Right kidney (tissue), 9 donors: Measurements from ENCODE around the gene EHMT2.
A peak's percentile ranks its signal among the peaks of the same experiment; 100 is the strongest.
"Not testable (repeated sequence)": the region's sequence is repeated elsewhere in the genome, so short reads cannot be mapped to it uniquely, and the experiment has no call there.

Experiments used
- DNase-seq: peaks from one replicate; pipeline ENCODE4 v3.0.0-alpha.2; 2016
- long read RNA-seq, 8 donors: transcript quantifications; one replicate each; lab custom pipeline, GENCODE V29; 2026

The EHMT2 gene
- long read RNA-seq, donor 1, full-length matches to known transcripts = 12 of 12 reads
- long read RNA-seq, donor 1, partial matches to known transcripts = 0 of 12 reads
- long read RNA-seq, donor 1, other reads (novel, unspliced or antisense) = 0 of 12 reads
- long read RNA-seq, donor 2, full-length matches to known transcripts = 7 of 13 reads
- long read RNA-seq, donor 2, partial matches to known transcripts = 6 of 13 reads
- long read RNA-seq, donor 2, other reads (novel, unspliced or antisense) = 0 of 13 reads
- long read RNA-seq, donor 3, transcript EHMT2-208 (4 exons, 1,454 nt) = major isoform, 5 of 6 reads
- long read RNA-seq, donor 3, partial matches to known transcripts = 0 of 6 reads
- long read RNA-seq, donor 3, other reads (novel, unspliced or antisense) = 0 of 6 reads
- long read RNA-seq, donor 4, transcript EHMT2-208 (4 exons, 1,454 nt) = major isoform, 9 of 26 reads
- long read RNA-seq, donor 4, partial matches to known transcripts = 15 of 26 reads
- long read RNA-seq, donor 4, other reads (novel, unspliced or antisense) = 0 of 26 reads
- long read RNA-seq, donor 5, full-length matches to known transcripts = 11 of 56 reads
- long read RNA-seq, donor 5, partial matches to known transcripts = 45 of 56 reads
- long read RNA-seq, donor 5, other reads (novel, unspliced or antisense) = 0 of 56 reads
- long read RNA-seq, donor 6, transcript EHMT2-208 (4 exons, 1,454 nt) = major isoform, 6 of 16 reads
- long read RNA-seq, donor 6, partial matches to known transcripts = 10 of 16 reads
- long read RNA-seq, donor 6, other reads (novel, unspliced or antisense) = 0 of 16 reads
- long read RNA-seq, donor 7, transcript EHMT2-208 (4 exons, 1,454 nt) = major isoform, 17 of 97 reads
- long read RNA-seq, donor 7, partial matches to known transcripts = 56 of 97 reads
- long read RNA-seq, donor 7, other reads (novel, unspliced or antisense) = 18 of 97 reads
- long read RNA-seq, donor 8, partial matches to known transcripts = 9 of 13 reads
- long read RNA-seq, donor 8, other reads (novel, unspliced or antisense) = 0 of 13 reads

DNA sequence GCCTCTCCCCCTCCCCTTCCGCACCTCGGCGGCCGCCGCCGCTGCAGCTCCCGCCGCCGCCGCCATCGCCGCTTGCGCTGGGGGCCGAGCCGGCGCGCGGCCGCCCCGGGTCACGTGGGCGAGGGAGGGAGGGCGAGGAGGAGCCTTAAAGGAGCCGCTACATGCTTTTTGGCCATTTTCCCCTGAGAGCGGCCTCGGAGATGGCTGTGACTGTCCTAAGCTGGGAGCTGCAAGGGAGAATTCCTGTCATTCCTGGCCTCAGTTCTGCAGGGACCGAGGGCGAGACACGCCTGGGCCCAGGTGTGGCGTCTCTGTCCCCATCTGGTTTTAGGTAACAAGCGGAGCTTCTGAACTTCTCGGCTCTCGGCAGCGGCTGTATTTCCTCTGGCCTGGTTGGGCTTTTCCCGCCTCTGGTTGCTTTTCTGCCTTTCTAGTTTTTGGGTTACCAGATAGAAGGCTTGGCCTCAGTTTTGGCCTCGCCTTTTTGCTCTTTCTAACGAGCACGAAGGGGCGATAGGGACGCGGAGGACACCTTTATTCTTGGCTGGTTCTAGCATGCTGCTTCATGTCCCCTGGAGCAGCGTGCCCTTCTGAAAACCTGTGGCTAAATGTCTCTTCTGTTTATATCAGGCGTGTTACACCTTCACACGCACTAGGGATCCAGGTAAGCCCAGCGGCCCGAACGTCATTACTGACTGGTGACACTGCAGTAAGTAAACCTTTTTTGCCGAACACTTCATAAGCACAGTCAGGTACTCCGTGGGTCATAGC lies at the start of gene EHMT2:
EHMT2 (minus strand) TSS at position 87 of the 771 bp plus-strand sequence; CDS start at position 66, 21 bp downstream.
- peak; percentile 81 for DNase-seq

DNA sequence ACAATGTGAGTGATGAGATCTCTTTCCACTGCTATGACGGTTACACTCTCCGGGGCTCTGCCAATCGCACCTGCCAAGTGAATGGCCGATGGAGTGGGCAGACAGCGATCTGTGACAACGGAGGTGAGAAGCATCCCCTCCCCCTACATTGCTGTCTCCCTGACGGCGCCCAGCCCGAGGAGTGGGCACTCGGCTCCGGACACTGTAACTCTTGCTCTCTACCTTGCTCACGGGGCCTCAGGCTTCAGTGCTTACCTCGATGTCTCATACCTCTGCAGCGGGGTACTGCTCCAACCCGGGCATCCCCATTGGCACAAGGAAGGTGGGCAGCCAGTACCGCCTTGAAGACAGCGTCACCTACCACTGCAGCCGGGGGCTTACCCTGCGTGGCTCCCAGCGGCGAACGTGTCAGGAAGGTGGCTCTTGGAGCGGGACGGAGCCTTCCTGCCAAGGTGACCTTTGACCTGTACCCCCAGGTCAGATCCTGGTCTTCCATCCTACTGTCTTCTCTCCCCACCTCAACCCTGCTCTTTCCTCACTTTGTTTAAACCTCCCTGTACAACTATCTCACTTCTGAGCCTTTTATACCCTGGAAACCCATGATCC lies 49.7 kb upstream of the EHMT2 start:
- no peak for DNase-seq

DNA sequence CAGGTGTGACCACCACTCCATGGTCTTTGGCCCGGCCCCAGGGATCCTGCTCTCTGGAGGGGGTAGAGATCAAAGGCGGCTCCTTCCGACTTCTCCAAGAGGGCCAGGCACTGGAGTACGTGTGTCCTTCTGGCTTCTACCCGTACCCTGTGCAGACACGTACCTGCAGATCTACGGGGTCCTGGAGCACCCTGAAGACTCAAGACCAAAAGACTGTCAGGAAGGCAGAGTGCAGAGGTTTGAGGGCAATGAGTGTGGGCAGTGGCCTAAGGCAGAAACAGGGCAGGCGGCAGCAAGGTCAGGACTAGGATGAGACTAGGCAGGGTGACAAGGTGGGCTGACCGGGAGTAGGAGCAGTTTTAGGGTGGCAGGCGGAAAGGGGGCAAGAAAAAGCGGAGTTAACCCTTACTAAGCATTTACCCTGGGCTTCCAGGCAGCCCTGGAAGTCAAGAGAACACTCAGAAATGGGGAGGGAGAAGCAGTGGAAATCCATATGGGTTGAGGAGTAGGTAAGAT lies 48.9 kb upstream of the EHMT2 start:
- no peak for DNase-seq

DNA sequence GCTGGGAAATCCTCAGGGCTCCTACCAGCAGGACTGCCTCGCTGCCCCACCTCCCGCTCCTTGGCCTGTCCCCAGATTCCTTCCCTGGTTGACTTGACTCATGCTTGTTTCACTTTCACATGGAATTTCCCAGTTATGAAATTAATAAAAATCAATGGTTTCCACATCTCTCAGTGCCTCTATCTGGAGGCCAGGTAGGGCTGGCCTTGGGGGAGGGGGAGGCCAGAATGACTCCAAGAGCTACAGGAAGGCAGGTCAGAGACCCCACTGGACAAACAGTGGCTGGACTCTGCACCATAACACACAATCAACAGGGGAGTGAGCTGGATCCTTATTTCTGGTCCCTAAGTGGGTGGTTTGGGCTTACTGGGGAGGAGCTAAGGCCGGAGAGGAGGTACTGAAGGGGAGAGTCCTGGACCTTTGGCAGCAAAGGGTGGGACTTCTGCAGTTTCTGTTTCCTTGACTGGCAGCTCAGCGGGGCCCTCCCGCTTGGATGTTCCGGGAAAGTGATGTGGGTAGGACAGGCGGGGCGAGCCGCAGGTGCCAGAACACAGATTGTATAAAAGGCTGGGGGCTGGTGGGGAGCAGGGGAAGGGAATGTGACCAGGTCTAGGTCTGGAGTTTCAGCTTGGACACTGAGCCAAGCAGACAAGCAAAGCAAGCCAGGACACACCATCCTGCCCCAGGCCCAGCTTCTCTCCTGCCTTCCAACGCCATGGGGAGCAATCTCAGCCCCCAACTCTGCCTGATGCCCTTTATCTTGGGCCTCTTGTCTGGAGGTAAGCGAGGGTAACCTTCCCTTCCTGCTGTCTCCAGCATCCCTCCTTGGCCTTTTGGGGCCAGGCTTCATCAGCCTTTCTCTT lies 48.2 kb upstream of the EHMT2 start, which contains the start of gene CFB:
CFB (plus strand) TSS at position 589 of the 863 bp plus-strand sequence; CDS start at position 716, 127 bp downstream.
- no peak for DNase-seq

DNA sequence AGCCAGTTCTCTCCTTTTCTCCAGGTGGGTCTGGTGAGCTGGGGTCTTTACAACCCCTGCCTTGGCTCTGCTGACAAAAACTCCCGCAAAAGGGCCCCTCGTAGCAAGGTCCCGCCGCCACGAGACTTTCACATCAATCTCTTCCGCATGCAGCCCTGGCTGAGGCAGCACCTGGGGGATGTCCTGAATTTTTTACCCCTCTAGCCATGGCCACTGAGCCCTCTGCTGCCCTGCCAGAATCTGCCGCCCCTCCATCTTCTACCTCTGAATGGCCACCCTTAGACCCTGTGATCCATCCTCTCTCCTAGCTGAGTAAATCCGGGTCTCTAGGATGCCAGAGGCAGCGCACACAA lies 47.6 kb upstream of the EHMT2 start:
- DNase-seq = no peak

DNA sequence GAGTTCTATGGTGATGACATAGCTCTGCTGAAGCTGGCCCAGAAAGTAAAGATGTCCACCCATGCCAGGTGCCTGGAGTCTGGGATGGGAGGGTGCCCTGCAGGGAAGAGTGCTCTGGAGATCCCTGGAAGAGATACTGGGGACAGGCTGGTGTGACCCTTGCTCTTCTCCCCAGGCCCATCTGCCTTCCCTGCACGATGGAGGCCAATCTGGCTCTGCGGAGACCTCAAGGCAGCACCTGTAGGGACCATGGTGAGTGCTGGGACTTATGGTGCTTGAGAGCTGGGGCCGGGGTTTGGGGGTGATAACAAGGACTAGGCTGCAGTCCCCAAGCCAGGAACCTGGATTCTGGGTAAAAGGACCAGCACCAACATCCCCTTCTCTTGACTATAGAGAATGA lies 46.2 kb upstream of the EHMT2 start:
- no peak for DNase-seq

DNA sequence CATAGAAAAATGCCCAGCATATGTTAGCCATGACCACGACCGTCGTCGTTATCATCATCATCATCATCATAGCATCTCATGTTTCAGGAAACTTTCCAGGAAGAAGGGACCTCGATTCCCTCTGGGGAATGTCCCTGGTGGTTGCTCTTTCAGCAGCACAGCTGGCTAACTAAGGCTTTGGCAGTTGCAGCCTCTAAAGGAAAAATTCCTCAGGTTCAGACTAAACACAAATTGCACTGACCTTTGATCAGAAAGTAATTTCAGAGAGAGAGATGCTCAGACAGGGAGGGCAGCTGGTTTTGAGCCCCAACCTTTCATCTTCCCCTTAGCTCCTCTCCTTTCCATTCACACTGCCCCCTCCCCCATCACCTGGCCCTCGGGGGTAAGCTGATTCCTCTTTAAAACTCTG lies 42.8 kb upstream of the EHMT2 start:
- no peak for DNase-seq

DNA sequence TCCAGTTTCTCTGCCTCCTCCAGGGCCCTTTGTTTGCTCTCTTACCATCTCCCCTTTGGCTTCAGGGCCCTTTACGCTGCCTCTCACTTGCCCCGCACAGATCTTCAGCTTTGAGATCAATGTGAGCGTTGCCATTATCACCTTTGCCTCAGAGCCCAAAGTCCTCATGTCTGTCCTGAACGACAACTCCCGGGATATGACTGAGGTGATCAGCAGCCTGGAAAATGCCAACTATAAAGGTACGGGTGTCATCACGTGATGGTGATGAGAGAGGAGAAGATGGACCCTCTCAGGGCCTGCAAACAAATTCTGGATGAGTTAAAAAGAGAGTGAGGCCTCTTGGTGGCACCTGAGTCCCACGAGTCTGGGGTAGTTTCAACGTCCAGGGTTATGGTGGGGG lies 38.3 kb upstream of the EHMT2 start:
- DNase-seq = no peak

DNA sequence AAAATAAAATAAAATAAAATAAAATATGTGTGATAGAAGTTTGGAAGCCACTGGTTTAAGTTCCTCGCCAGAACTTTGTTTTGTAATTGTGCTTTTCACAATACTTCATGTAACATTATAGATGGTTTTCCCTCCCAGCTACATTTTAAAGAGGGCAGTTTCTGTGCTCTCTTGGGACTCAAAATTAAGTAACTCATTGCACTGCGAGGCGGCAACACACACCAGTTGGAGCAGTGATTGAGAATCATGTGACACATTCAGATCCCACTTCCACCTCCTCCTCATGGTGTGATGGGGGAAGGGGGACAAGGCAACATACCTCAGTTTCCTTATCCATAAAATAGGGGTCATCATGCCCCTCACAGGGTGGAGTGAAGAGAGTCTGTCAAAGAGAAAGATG lies 37.5 kb upstream of the EHMT2 start:
- no peak for DNase-seq

DNA sequence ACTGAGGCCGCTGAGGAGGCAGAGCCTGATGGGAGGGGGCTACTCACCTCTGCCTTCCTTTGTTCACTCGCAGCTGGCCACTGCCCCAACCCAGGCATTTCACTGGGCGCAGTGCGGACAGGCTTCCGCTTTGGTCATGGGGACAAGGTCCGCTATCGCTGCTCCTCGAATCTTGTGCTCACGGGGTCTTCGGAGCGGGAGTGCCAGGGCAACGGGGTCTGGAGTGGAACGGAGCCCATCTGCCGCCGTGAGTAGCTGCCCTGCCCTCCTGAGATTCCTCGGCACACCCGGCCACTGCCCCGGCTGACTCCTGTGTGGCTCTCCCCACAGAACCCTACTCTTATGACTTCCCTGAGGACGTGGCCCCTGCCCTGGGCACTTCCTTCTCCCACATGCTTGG lies 36.0 kb upstream of the EHMT2 start:
- DNase-seq = no peak

DNA sequence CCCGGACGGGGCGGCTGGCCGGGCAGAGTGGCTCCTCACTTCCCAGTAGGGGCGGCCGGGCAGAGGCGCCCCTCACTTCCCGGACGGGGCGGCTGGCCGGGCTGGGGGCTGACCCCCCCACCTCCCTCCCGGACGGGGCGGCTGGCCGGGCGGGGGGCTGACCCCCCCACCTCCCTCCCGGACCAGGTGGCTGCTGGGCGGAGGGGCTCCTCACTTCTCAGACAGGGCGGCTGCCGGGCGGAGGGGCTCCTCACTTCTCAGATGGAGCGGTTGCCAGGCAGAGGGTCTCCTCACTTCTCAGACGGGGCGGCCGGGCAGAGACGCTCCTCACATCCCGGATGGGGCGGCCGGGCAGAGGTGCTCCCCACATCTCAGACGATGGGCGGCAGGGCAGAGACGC lies 34.6 kb upstream of the EHMT2 start:
- not testable (repeated sequence) for DNase-seq

DNA sequence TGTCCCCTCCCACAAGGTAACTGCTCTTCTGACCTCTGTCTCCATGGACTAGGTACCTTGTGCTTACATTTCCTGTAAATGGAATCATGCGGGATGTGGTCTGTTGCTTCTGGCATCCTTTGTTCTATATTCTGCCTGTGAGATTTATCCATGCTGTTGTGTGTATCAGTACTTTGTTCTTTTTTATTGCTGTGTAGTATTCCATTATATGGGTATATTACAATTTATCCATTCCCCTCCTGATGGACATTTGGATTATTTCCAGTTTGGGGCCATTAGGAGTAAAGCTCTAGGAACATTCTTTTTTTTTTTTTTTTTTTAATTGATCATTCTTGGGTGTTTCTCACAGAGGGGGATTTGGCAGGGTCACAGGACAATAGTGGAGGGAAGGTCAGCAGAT lies 33.5 kb upstream of the EHMT2 start:
- no peak for DNase-seq

DNA sequence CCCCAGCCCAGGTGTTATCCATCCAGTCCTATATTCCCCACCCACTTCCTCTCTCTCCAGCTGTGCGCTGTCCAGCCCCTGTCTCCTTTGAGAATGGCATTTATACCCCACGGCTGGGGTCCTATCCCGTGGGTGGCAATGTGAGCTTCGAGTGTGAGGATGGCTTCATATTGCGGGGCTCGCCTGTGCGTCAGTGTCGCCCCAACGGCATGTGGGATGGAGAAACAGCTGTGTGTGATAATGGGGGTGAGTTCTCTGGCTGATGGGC lies 31.1 kb upstream of the EHMT2 start:
- no peak for DNase-seq

DNA sequence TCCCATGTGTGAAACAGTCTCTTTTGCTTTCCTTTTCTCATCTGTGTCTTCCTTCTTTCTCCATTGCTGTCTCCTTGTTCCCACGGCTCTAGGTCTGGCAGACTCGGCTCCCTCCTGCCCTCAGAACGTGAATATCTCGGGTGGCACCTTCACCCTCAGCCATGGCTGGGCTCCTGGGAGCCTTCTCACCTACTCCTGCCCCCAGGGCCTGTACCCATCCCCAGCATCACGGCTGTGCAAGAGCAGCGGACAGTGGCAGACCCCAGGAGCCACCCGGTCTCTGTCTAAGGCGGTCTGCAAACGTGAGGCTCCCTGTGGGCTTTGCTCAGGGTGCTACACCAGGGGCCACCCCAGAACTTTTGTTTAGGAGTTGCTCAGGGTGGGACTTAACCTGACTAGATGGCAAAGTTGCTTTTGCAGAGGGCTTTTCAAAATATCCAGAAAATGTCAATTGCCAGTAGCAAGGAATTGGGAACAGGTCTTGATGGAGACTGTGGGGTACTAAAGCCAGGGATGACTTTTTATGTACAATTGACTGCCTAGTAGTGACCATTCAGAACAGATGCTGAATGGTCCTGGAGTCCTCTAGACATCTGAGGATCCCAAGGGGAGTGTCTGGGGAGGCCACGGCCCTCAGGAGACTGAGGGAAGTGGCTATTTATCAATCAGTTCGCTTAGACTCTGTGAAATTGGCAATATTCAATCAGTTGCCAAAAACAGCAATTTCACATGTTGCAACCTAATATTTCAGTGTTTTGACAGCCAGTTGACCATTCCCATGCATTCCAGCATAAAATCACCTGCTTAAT lies 30.6 kb upstream of the EHMT2 start:
- no peak for DNase-seq

DNA sequence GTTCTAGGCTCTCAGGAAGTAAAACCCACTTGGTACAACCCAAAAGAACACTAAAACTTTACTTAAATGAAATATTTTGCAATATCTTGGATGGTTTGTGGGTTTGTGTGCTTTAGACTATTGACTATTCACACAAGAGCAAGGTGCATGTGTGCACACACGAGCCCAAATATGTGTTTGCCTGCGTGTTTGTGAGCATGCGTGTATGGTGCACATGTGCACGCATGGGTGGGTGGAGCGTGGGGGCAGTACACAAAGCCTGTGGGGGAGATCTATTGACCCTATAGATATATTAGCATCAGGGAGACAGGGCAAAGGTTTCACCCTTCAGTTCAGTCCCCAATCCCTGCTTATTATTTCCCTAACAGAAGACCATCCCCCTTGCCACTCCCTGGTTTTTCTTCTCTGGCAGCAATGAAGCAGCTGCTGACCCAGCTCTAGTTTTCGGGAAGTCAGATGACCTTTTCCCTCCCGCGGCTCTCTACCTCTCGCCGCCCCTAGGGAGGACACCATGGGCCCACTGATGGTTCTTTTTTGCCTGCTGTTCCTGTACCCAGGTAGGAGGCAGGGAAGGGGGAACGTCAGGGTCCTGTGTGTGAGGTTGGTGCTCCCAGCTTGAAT lies 29.9 kb upstream of the EHMT2 start, which contains the start of gene C2:
C2 (plus strand) TSS at position 476 of the 621 bp plus-strand sequence; CDS start at position 512, 36 bp downstream.
- DNase-seq = no peak

DNA sequence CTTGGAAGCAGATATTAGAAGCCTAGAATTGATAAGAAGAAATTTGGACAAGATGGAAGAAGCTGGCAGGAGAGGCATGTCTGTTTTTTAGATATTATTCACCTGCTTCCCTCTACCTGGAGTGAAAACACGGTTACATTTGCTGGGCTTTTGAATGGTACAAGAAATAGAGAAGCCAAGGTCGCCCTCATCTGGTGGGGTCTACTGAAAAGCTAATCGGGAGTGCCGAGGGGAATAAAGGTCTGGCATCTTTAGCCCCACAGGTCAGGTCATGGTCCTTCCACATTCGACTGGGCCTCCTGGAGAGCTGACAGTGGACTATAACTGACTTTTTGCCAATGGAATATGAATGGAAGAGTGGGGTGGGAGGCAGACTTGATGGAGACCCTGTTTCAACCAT lies 25.4 kb upstream of the EHMT2 start:
- DNase-seq = no peak

DNA sequence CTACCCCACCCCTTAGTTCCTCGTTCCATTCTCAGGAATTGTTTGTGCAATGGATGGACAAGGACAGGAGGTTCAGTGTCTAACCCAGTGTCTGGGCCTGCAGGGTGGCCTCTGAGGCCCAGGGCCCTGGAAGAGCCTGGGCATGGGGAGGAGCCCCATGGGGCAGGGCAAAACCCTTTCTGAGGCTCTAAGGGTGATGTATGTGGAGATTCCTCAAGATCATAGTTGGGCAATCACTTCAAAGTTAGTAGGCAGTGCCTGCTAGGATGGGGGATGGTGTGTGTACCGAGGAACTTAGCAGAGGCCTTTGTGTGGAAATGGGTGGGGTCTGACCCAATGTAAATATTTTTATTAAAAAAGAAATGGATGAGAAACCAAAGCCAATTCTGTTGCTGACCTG lies 23.3 kb upstream of the EHMT2 start:
- no peak for DNase-seq

DNA sequence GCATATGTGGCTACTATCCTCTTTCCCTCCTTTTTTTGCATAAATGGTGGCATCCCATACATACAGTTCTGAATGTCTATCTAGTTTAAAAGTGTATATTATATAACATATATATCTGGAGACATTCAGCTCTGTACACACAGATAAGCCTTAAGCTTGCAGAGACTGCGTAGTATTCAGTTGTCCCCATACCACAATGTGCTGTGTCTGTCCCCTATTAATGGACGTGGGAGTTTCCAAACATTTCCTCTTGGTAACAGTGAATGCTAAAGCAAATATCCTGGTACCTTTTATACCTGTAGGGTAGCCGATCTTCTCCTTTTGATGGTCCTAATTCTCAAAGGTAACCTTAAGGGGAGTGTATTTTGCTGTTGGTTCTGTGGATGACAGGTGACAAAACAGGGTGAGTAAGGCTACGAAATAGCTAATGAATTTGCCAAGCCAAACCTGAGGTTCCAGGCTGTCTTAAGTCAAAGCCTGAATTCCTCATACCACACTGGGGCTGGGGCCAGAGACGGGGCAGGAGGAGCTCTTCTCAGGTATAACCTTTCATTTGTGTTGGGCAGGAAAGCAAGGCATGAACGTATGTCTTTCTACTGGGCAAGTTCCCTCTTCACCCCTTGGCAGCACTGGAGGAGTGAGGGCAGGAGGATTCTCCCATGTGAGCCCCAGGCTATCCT lies 22.3 kb upstream of the EHMT2 start:
- no peak for DNase-seq
